ENCODE data around the gene SCN9A.

SCN9A gene

DNA sequence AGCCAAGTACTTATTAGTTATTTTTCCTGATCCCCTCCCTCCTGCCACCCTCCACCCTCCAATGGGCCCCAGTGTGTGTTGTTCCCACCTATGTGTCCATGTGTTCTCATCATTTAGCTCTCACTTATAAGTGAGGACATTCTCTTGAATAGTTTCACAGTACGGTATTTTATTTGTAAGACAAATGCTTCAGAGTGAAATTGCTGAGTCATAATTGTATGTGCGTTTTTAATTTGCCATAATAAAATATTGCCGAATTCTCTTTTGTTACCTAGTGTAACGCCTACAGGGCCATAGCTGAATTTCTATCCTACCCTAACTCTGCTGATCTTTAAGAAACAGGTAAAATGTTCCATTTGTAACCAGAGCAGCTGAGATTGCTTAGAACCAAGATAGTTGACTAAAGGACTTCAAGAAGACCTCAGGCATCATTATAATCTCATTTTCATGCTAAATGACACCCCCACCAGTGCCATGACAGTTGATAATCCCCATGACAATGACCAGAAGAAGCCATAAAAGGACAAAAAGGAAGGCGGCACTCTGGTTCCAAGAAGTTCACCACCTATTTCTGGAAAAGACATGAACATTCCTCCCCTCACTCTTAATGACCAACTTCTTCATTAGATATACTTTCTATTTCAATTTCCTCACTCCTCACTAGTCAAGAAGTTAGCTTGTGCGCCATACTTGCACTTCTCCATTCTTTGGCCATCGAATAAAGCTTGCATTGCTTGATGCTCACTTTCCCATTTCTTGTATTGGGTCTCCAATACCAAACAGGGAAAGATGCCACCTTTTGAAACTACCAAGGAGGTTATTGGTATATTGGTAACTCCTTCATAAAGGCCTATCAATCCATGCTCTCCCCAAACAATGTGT is 18.4 kb downstream of the SCN9A start:
- Histone ChIP-seq H3K27ac (replicated peaks) (no peak overlapping the region), H3K27me3 (ENCODE audit: insufficient read depth, poor library complexity, severe bottlenecking) (no peaks in the 10 kb centered on the region), H3K4me3 (replicated peaks; ENCODE audit: insufficient read depth, low read length) (no peak overlapping the region)
- TF ChIP-seq, protein P1, sequence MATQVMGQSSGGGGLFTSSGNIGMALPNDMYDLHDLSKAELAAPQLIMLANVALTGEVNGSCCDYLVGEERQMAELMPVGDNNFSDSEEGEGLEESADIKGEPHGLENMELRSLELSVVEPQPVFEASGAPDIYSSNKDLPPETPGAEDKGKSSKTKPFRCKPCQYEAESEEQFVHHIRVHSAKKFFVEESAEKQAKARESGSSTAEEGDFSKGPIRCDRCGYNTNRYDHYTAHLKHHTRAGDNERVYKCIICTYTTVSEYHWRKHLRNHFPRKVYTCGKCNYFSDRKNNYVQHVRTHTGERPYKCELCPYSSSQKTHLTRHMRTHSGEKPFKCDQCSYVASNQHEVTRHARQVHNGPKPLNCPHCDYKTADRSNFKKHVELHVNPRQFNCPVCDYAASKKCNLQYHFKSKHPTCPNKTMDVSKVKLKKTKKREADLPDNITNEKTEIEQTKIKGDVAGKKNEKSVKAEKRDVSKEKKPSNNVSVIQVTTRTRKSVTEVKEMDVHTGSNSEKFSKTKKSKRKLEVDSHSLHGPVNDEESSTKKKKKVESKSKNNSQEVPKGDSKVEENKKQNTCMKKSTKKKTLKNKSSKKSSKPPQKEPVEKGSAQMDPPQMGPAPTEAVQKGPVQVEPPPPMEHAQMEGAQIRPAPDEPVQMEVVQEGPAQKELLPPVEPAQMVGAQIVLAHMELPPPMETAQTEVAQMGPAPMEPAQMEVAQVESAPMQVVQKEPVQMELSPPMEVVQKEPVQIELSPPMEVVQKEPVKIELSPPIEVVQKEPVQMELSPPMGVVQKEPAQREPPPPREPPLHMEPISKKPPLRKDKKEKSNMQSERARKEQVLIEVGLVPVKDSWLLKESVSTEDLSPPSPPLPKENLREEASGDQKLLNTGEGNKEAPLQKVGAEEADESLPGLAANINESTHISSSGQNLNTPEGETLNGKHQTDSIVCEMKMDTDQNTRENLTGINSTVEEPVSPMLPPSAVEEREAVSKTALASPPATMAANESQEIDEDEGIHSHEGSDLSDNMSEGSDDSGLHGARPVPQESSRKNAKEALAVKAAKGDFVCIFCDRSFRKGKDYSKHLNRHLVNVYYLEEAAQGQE (IDR thresholded peaks at IDR 0.05; ENCODE audit: insufficient replicate concordance, low read depth), result no peak
- TF ChIP-seq, protein P2, sequence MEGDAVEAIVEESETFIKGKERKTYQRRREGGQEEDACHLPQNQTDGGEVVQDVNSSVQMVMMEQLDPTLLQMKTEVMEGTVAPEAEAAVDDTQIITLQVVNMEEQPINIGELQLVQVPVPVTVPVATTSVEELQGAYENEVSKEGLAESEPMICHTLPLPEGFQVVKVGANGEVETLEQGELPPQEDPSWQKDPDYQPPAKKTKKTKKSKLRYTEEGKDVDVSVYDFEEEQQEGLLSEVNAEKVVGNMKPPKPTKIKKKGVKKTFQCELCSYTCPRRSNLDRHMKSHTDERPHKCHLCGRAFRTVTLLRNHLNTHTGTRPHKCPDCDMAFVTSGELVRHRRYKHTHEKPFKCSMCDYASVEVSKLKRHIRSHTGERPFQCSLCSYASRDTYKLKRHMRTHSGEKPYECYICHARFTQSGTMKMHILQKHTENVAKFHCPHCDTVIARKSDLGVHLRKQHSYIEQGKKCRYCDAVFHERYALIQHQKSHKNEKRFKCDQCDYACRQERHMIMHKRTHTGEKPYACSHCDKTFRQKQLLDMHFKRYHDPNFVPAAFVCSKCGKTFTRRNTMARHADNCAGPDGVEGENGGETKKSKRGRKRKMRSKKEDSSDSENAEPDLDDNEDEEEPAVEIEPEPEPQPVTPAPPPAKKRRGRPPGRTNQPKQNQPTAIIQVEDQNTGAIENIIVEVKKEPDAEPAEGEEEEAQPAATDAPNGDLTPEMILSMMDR (IDR thresholded peaks at IDR 0.05; ENCODE audit: insufficient read depth, low read length), result no peak
- no peak for TF ChIP-seq POLR2AphosphoS5 (IDR thresholded peaks at IDR 0.05; ENCODE audit: low read depth)
- no peak for TF ChIP-seq GABPA (IDR thresholded peaks at IDR 0.05; ENCODE audit: low read depth)
- no peak for TF ChIP-seq SPI1 (IDR thresholded peaks at IDR 0.05; ENCODE audit: borderline replicate concordance, low read depth)
- DNase-seq (ENCODE audit: low read depth in 1 of 2, low spot score in 1 of 2), result no peak

DNA sequence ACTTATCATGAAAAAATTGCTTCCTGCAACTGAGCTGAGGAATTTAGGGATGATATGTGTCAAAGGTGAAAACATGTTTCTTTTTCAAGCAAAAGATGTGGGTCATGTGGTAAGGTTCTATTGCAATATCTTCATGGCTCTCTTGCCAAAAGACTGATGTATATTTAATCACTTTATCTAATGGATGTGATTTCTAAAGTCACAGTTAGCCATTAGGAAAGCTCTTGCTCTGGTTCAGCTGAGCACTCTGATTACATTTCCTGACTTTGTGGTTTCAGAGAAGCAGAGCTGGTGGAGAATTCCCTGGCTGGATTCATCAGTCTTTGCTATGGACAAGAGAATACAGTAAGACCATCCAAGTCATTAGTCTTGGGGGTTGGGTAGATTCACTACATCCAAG is 24.4 kb downstream of the SCN9A start:
- TF ChIP-seq, protein P2 (IDR thresholded peaks at IDR 0.05; ENCODE audit: insufficient read depth, low read length), result no peak
- TF ChIP-seq GABPA (IDR thresholded peaks at IDR 0.05; ENCODE audit: low read depth) (no peak), SPI1 (IDR thresholded peaks at IDR 0.05; ENCODE audit: borderline replicate concordance, low read depth) (no peak), POLR2AphosphoS5 (IDR thresholded peaks at IDR 0.05; ENCODE audit: low read depth) (no peak)
- TF ChIP-seq, protein P1 (IDR thresholded peaks at IDR 0.05; ENCODE audit: insufficient replicate concordance, low read depth), result no peak
- Histone ChIP-seq H3K27ac (replicated peaks) (no peak overlapping the region), H3K27me3 (ENCODE audit: insufficient read depth, poor library complexity, severe bottlenecking) (no peaks in the 10 kb centered on the region), H3K4me3 (replicated peaks; ENCODE audit: insufficient read depth, low read length) (no peak overlapping the region)
- no peak for DNase-seq (ENCODE audit: low read depth in 1 of 2, low spot score in 1 of 2)

DNA sequence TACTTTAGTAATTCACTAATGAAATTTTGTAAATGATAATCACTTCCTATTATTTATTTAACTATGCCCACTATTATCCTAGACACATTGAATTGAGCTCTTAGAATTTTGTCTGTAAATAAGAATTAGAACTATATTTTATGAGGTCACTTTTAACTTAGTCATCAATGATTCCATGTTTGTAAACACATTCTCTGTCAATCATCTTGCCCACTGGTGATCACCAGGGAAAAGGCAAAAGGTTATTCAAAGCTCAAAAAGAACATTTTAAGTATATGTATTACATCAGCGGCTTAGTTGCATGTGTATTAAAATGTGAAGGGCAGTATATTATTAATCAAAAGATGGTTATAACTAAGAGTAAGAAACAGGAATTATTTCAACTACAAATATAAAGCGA is 25.2 kb downstream of the SCN9A start:
- Histone ChIP-seq H3K27me3 (ENCODE audit: insufficient read depth, poor library complexity, severe bottlenecking) (no peaks in the 10 kb centered on the region), H3K4me3 (replicated peaks; ENCODE audit: insufficient read depth, low read length) (no peak overlapping the region), H3K27ac (replicated peaks) (no peak overlapping the region)
- TF ChIP-seq SPI1 (IDR thresholded peaks at IDR 0.05; ENCODE audit: borderline replicate concordance, low read depth), result no peak
- DNase-seq (ENCODE audit: low read depth in 1 of 2, low spot score in 1 of 2), result no peak

DNA sequence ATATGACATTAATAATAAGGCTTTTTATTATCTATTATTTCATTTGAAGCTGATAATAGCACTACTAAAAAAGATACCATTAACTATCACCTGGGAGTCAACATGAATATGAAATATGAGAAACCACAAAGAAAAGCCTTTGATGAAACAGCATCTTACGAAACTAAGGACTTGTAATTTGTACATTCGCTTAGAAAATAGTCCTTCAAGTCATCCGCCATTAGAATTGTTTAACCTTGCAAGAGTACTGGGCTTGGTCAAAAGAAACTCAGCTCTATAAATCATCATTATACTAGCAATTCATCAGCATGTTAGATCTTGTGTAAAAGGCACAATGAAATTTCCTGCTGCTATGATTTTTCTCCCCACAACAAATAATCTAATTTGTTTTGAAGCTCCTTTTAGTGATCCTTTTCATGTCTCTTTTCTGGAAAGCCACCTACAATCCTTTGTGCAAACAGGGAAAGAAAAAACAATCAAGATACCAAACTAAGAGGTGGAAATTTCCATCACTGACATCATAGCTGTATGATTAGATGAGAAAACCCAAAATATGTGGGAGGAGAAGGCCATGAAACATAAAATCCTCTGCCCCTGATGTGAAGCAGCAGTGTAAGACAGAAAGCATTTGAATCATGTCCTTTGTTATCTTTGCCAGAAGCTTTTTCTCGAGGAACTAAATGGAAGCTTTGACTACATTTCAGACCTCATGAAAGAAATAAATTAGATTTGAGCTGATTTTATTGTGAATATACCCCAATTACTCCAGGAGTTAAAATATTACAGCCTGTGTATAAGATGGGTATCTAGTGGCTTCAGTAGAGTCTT is 31.2 kb downstream of the SCN9A start:
- DNase-seq (ENCODE audit: low read depth in 1 of 2, low spot score in 1 of 2), result no peak
- H3K27me3 ChIP-seq (ENCODE audit: insufficient read depth, poor library complexity, severe bottlenecking), result peaks cover 2% of the 10 kb centered on the region
- H3K4me3 ChIP-seq (replicated peaks; ENCODE audit: insufficient read depth, low read length), result no peak overlapping the region
- TF ChIP-seq, protein P2 (IDR thresholded peaks at IDR 0.05; ENCODE audit: insufficient read depth, low read length), result no peak
- TF ChIP-seq POLR2AphosphoS5 (IDR thresholded peaks at IDR 0.05; ENCODE audit: low read depth) (no peak), SPI1 (IDR thresholded peaks at IDR 0.05; ENCODE audit: borderline replicate concordance, low read depth) (no peak)
- no peak overlapping the region for H3K27ac ChIP-seq (replicated peaks)
